SIG-M5 treated with dmso at 0.1 percent for 504 hours (cell line): ENCODE results near the gene KLHL36.

Experiments used
- DNase-seq: peaks from one replicate; lab custom pipeline; 2025; ENCODE audit not compliant: unreplicated experiment; lab: John Stamatoyannopoulos, UW

The KLHL36 gene

DNA sequence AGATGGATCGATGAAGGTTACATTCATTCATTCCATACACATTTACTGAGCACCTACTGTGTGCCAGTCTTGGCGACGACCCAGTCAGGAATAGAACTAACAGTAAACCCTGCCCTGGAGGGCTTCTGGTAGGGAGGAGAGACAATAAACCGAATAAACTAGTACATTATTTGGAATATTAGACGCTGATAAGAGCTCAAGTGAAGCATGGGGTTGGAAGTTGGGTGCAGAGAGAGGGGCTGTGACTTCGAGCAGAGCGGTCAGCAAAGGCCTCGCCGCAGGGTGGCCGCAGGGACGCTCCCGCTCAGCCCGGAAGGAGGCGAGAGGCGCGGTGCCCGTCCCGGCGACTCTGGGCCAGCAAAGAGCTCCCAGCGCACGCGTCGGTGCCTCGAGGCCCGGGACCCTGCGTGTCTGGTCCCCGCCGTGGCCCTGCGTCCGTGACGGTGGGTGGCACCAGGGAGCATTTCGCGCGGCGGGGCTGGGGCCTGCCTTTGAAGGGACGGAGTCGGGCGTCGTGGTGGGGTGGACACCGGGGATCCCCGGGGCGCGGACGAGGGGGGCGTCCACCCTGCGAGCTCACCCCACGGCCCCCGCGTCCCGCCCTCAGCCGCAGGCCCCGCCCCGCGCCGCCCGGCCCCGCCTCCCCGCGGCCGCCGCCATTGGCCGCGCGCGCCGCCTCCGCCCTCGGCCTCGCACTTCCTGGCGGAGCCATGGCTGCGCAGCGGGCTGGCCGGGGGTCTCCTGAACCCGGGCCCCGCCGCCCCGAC, at the start of gene KLHL36:
Gene KLHL36 (plus strand): TSS at position 684 of the 767 bp plus-strand sequence. CDS start 2,357 bp downstream, outside the sequence.
- peak; percentile 37 for DNase-seq

DNA sequence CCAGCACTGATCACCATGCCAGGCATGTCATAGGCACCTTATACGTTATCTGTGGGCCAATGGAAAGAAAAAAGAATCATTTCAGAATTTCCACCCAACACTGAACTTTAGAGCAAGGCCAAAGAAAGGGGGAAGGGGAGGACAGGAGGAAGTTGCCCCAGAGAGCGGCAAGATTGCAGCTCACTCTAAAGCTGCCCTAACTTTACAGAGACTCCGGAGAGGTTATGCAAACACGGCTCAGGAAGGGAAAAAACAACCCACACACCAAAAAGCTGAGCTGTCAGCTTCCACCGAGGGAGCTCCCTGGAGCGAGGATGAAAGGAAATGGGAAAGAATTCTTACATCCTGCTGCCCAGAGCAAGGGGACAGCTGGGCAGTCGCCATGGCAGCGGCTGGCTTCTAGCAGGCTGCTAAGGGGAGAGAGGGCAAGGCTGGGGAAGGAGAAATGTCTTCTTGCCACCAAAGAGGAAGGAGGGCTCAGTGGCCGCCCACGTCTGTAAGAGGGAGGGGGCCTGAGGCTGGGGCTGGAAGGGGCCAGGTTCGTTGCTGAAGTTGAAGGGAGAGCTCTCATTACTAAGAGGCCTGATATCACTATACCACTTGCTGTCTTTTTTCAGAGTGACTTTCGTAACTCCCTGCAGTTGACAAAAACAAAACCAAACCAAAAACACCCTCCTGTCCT, 48.6 kb upstream of the KLHL36 start:
- peak; percentile 96 for DNase-seq

DNA sequence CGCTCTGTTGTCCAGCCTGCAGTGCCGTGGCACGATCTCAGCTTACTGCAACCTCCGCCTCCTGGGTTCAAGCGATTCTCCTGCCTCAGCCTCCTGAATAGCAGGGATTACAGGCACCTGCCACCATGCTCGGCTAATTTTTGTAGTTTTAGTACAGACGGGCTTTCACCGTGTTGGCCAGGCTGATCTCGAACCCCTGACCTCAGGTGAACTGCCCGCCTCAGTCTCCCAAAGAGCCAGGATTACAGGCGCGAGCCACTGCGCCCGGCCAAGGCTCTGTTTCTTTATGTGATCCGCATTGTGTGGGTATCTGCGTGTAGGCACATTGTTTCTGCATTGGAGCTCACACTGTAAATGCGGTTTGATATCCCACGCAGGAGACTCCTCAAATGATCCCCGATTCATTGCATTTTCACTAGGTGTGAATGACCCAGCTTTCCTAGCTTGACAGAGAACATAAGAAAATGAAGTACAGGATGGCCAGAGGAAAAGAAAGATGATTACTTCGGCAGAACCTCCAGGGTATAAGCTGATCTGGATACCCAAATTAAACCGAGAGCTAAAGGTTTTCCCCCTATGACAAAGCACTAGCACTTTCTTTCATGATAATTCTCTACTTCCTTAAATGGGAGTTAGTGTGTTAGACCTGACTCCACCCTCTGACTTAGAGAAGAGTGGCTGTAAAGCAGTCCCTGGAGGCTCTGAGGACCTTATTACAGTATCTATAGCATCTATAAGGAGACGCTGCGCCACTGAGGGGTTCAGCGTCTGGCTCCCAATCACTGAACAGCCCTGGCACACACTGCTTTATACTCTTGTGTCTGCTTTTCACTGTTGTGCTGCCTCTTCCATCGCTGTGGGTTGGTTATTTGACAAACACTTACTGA, 47.7 kb upstream of the KLHL36 start:
- peak; percentile 86 for DNase-seq

DNA sequence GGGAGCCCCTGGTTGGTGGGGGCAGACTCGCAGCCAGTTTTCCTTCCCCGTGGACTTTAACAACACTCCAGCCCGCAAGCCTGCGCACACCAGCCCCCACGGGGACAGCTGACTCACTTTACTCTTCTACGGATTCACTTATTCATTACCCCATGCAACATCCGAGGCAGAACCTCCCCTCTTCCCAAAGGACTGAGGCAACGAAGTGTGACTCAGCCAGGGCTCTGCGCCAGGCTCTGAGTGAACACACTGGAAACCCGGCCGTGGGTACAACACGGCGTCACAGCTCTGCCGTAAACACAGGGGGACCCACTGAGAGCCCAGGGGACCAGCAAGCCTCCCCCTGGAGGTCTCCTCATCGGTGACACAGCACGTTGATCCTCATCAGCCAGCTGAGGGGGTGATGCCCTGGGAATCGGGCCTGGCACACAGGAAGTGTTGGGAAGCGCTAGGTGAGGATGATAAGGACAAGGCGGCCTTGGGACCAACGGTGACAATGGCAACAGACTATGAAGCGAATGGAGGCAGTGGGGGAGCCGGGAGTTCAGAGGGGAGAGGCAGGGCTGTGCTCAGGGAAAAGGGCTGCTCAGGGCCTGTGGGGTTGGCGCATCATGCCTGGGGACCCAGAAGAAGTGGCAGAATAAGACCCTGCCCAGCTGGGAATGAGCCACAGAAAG, 45.0 kb upstream of the KLHL36 start:
- DNase-seq: peak; percentile 83

DNA sequence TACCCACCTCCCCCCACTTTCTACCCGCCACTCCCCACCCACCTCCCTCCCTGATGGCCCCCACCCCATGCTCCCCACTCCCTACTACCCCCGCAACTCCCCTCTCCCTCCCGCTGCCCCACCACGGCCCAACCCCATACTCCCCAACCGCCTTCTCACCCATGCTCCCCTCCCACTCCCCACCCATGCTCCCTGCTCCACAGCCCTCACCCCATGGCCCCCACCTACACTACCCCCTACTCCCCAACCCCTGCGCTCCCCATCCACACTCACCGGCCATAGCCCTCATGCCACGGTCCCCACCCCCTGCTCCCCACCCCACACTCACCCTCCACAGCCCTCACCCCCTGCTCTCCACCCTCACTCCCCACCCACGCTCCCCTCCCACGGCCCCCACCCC, 44.4 kb upstream of the KLHL36 start:
- DNase-seq: no peak

DNA sequence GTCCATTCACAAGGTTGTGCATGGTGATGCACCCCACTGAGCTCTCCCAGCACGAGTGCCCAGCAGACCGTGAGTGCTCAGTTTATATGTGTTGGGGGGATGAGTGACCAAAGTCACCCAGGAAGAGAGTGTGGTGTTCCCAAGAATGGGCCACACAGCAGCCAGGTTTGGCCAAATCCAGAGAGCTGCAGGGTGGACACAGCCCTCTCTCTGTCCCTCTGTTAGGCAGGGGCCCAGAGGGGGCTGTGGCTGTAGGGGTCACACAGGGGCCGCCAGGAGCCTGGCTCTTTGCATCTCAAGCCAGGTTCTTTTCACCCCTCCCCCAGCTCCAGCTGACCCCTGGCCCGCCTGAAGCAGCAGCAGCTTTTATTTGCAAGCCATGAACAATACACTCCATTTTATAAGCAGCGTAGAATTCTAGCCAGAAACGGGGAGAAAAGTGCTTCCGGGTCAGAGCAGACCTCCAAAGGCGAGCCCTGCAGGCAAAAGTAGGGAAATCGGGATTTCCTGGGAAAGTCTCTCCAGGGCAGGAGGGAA, 43.8 kb upstream of the KLHL36 start:
- no peak for DNase-seq

DNA sequence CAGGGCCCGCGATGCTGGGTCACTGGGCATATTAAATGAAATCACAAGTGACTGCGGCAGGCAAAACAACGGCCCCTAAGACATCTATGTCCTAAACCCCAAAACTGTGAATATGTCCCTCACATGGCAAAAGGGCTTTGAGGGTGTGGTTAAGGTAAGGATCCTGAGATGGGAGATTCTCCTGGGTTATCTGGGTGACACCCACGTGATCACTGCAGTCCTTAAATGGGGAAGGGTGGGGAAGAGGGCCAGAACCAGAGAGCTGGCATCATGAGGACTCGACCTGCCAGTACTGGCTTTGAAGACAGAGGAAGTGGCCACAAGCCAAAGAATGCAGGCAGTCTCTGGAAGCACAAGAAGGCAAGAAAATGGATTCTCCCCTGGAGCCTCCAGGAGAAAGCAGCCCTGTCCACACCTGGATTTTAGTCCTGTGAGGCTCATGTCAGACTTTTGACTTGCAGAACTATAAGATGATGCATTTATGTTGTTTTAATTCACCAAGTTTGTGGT, 42.9 kb upstream of the KLHL36 start:
- no peak for DNase-seq

DNA sequence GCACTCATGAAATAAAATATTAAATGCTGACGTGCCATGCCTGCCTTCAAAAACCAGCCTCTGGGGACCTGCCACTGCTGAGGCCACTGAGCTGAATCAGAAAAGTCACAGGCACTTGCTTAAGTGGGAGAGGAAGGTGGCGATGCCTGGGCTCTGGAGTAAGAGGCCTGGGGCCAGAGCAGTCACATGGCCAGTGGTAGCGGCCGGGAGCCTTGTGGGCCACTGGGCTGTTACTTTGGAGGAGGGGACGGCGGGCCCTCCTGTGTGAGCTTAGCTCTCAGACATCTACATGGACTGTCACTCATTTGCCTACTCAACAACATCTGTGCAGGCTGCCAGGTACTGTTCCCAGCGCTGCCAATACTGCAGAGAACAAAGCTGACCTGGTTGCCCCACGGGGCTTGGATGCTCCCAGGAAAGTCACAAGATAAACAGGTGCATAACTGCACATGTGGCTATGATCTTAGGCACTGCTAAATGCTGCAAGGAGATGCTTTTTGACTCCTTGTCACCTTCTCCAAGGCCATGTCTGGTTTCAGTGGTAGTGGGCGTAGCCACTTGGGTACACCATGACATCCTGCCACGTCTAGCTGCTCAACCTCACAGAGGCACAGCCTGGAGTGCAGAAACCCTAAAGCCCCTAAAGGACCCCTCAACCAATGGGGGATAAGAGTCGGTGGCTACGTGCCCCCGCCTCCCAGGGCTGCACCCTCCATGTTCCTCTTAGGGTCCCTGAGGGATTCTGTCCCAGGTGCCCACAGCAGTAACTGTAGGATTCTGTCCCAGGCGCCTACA, 42.0 kb upstream of the KLHL36 start:
- no peak for DNase-seq

DNA sequence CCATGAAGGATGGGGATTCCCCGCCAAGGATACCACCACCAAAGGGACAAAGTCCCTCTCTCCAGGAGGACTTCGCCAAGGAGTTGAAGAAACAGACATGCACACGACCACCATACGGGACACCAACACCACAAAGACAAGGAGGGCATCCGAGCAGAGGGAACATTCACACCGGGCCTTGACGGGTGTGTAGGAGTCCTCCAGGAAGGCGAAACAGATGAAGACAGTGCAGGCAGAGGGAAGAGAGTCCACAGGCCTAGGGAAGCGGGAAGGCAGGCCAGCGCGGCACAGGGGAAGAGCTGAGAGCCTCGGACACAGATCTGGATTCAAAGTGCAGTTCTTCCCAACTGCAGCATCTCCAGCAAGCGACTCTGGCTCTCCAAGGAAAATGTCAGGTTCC, 41.2 kb upstream of the KLHL36 start:
- DNase-seq: no peak

DNA sequence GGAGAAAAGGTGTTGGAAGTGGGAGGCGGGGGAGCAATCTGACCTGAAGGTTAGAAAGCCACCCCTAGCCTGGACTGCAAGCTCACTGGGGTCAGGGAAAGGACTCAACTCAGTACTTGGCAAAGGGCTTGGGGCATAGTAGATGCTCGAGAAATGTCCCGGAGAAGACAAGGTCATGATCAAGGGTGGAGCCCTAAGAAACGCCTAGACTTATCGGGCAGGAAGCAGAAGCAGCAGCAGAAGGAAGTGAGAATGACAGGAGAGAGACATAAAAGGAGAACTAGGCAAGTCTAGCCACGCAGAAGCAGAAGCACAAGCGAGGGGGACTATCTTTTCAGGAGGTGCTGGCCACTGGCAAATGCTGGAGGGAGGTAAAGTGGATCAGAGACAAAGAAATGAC, 40.6 kb upstream of the KLHL36 start:
- peak; percentile 95 for DNase-seq

DNA sequence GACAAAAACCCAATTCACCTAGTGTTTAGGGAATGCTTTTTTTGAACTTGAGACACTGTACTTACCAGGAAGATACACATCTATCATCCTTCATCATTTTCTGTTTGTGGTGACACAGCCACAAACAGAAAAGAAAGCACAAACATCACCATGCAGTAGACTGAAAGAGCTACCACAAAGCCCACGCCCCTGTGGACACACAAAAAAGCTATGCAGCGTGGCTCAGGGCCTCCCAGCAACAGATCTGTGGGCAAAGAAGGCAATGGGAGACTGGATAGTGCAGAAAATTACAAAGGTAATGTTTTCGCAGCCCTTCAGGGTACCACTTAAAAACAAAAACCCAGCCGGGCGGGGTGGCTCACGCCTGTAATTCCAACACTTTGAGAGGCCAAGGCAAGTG, 40.0 kb upstream of the KLHL36 start:
- no peak for DNase-seq

DNA sequence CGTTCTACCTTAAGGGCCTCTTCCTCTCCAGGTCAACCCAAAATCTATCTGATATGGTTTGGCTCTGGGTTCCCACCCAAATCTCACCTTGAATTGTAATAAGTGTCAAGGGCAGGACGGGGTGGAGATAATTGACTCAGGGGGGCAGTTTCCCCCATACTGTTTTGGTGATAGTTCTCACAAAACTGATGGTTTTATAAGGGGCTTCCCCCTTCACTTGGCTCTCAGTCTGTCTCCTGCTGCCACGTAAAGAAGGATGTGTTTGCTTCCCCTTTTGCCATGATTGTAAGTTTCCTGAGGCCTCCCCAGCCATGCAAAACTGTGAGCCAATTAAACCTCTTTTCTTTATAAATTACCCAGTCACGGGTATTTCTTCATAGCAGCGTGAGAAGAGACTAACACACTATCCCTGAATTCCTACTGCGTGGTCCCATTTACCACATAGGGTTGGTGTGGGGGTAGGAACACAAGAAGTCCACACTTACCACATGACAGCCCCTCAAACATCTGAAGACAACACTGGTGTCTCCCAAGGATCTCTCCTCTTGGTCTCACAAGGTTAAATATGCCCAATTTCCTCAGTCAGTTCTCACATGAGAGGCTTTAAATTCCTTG, 38.6 kb upstream of the KLHL36 start:
- no peak for DNase-seq

DNA sequence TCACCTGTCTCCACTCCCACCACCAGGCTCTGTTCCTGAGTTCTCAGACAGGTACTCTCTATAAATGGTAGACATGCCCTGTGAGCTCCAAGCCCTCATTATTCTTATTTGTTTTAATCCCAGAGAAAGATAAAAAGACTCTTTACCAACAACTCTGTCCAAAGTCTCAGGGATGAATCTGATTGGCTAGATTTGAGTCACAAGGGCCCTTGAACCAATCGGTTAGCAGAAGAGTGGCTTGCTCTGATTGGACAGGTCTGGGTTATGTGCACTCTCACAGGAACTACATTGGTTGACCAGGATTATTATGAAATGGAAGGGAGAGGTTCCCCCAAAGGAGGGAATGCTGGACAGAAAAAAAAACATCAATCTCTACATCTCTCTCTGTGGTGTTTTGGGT, 37.9 kb upstream of the KLHL36 start:
- no peak for DNase-seq

DNA sequence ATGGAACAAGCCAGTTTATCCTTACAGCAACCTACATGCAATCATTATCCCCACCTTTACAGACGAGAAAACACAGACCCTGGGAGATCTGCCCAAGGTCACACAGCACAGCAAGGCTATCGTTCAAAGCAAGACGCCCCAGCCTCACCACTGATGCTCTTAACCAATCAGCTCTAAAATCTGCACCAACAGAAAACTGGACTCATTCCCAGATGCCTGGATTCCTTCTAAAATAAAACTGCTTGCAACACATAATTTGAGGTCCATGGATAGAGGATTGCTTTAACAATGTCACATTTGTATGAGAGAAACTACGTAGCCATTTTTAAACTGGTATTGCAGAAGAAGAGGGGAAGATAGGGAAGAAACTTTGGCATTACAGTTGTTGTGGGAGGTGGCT, 37.3 kb upstream of the KLHL36 start:
- DNase-seq: no peak

DNA sequence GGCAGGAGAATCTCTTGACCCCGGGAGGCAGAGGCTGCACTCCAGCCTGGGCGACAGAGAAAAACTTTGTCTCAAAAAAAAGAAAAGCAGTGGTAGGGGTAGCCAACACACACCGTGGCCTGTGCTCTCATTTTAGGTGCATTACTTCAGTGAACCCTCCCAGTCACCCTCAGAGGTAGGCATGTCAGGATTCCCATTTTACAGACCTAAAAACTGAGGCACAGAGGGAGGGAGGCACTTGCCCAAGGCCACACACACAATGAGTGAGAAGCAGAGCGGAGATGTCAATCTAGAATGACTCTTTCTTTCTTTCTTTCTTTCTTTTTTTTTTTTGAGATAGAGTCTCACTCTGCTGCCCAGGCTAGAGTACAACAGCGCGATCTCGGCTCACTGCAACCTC, 35.6 kb upstream of the KLHL36 start:
- DNase-seq: no peak

DNA sequence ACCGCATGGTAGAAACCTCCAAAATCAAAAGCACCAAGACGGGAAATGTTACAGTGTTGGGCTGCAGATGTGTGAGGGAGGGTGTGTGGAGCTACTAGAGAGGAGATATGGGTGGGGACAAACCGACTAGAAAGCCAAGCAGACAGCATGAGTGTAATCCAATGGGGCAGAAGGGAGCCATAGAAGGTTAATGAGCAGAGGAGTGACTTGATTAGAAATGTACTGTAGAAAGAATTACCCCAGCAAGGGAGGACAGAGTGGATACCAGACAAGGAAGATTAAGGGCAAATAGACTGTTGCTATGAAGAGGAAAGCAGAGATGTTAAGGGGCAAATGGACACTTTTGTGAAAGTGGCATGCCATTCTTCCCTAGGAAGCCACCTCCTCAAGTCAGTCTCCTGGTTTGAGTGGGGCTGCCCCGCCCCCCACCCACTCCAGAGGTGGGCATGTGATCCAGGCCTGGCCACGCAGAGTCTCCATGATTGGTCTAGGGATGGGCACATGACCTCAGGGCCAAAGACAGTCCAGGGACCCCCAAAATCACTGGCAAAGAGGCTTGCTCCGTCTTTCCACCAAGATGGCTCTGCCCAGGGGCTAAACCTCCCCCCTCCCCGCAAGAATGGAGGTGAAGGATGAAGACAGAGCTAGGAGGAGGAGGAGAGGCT, 34.8 kb upstream of the KLHL36 start:
- no peak for DNase-seq

DNA sequence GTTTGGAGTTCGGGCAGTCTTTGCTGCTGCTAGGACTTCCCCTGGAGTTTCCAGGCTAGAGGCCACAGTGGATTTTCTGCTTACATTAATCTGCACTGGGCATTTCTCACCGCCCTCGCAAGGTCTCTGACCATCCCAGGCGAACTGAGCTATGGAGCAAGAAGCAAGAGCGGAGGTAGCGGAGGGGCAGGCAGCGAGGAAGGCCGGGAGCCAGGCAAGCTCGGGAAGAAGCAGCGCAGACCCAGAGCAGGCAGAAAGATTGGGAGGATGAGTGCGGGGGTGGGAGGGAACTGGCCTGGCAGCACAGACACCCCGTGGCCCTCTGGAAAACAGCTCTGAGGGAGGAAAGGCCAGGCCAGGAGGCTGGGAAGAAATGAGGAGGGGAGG, 34.2 kb upstream of the KLHL36 start:
- DNase-seq: no peak

DNA sequence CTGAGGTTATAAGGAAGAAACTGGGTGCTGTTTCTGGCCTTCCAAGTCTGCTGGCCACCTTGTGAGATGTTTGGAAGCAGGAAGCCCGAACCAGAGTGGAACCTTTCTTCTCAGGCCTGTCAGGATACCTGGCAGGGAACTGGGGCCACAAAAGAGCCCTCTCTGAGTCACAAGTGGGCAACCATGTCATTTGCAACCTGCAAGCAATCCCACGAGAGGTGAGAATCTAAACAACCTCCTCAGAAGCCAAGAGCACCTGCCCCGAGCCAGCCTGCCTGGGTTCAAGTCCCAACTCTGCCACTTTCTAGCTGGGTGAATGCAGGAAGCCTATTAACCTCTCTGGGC, 33.7 kb upstream of the KLHL36 start:
- DNase-seq: no peak
